IMR-90 (cell line): ENCODE results near the gene METTL23. TPM values are rescaled to one million over a fixed set of nuclear protein-coding genes. Genes with fewer than 3 reads are reported as not detected.

ENCODE experiments used
- ATAC-seq: fragments of 200-7000 bp; cut with Tn5 transposase; 2 replicates; pipeline ENCODE4 v1.9.1; 2020; ENCODE audit warnings: low read depth, mild to moderate bottlenecking, moderate library complexity
- BruUV-seq: library from RNA; stranded (reverse); fragments of 400-500 nt; replicated peaks from 2 replicates; lab custom pipeline; 2021; lab: Mats Ljungman, UMichigan
- CTCF ChIA-PET: fragments of 300-600 bp; formaldehyde crosslinking; extraction: SDS; loops from one replicate; lab custom pipeline; 2021; ENCODE audit warnings: antibody characterized with exemption; lab: Yijun Ruan, JAX
- POLR2A ChIA-PET: fragments of 300-600 bp; sonication (Branson Sonifier 250); formaldehyde crosslinking; loops from one replicate; lab custom pipeline; 2022; ENCODE audit warnings: antibody characterized with exemption; ENCODE audit not compliant: unreplicated experiment; lab: Charles Lee
- DNase-seq: peaks from one replicate; pipeline ENCODE4 v3.0.0; 2013
- H2AFZ ChIP-seq: replicated peaks from 2 replicates; pipeline ENCODE3; 2013; ENCODE audit warnings: low read length, mild to moderate bottlenecking; ENCODE audit not compliant: poor library complexity
- H2AK5ac ChIP-seq: 2 replicates; pipeline ENCODE4 v1.6.1; 2013; ENCODE audit warnings: low read depth, low read length, inconsistent platforms
- H2AK9ac ChIP-seq: replicated peaks from 2 replicates; pipeline ENCODE3; 2013; ENCODE audit warnings: mild to moderate bottlenecking, low read depth, low read length, moderate library complexity; ENCODE audit not compliant: poor library complexity
- H2BK120ac ChIP-seq: 2 replicates; pipeline ENCODE4 v1.6.1; 2013; ENCODE audit warnings: low read depth, low read length, inconsistent platforms
- H2BK15ac ChIP-seq: 3 replicates; pipeline ENCODE4 v1.6.1; 2013; ENCODE audit warnings: low read depth, low read length, inconsistent platforms
- H2BK20ac ChIP-seq: 2 replicates; pipeline ENCODE4 v1.6.1; 2013; ENCODE audit warnings: low read depth, mild to moderate bottlenecking, inconsistent platforms, low read length, moderate library complexity
- H2BK5ac ChIP-seq: 2 replicates; pipeline ENCODE4 v1.6.1; 2013; ENCODE audit warnings: mild to moderate bottlenecking, low read depth, low read length, inconsistent platforms; ENCODE audit not compliant: poor library complexity, severe bottlenecking
- H3K14ac ChIP-seq: replicated peaks from 2 replicates; pipeline ENCODE4 v1.6.1; 2013; ENCODE audit warnings: low read depth, low read length, inconsistent platforms
- H3K18ac ChIP-seq: 2 replicates; pipeline ENCODE4 v1.6.1; 2013; ENCODE audit warnings: low read depth, low read length, control low read depth
- H3K23ac ChIP-seq: 2 replicates; pipeline ENCODE4 v1.6.1; 2013; ENCODE audit warnings: low read depth, low read length, inconsistent platforms
- H3K27ac ChIP-seq: 2 replicates; pipeline ENCODE4 v1.5.1; 2013; ENCODE audit warnings: mild to moderate bottlenecking, control low read depth, low read length; ENCODE audit not compliant: insufficient read depth
- H3K27me3 ChIP-seq: 2 replicates; pipeline ENCODE4 v1.6.1; 2013; ENCODE audit warnings: low read length; ENCODE audit not compliant: control insufficient read depth, insufficient read depth
- H3K36me3 ChIP-seq: 2 replicates; pipeline ENCODE4 v1.6.1; 2013; ENCODE audit warnings: low read length, mixed read lengths; ENCODE audit not compliant: control insufficient read depth, insufficient read depth
- H3K4ac ChIP-seq: 2 replicates; pipeline ENCODE4 v1.6.1; 2013; ENCODE audit warnings: low read depth, low read length, inconsistent platforms
- H3K4me1 ChIP-seq: 2 replicates; pipeline ENCODE4 v1.6.1; 2013; ENCODE audit warnings: low read length, mixed read lengths; ENCODE audit not compliant: control insufficient read depth, insufficient read depth
- H3K4me2 ChIP-seq: 2 replicates; pipeline ENCODE4 v1.6.1; 2013; ENCODE audit warnings: low read depth, mild to moderate bottlenecking, control low read depth, low read length, moderate library complexity
- H3K4me3 ChIP-seq: 2 replicates; pipeline ENCODE4 v1.5.1; 2013; ENCODE audit warnings: low read depth, mild to moderate bottlenecking, control low read depth, low read length, moderate library complexity; ENCODE audit not compliant: insufficient read depth
- H3K56ac ChIP-seq: 2 replicates; pipeline ENCODE4 v1.6.1; 2013; ENCODE audit warnings: low read length, inconsistent platforms; ENCODE audit not compliant: insufficient read depth; ENCODE audit errors: extremely low read depth
- H3K79me1 ChIP-seq, 2 experiments: 2 replicates each; pipeline ENCODE4 v1.6.1; 2013; ENCODE audit warnings: low read length in 2 of 2, inconsistent platforms in 1 of 2, low read depth in 1 of 2
- H3K9ac ChIP-seq: 2 replicates; pipeline ENCODE4 v1.6.1; 2013; ENCODE audit warnings: low read depth, low read length, control low read depth
- H3K9me1 ChIP-seq: 2 replicates; pipeline ENCODE4 v1.6.1; 2013; ENCODE audit warnings: low read length, inconsistent platforms; ENCODE audit not compliant: insufficient read depth
- H3K9me3 ChIP-seq: 2 replicates; pipeline ENCODE4 v1.6.1; 2013; ENCODE audit warnings: low read length; ENCODE audit not compliant: control insufficient read depth, insufficient read depth
- H4K20me1 ChIP-seq: 2 replicates; pipeline ENCODE4 v1.6.1; 2013; ENCODE audit warnings: low read length, inconsistent platforms; ENCODE audit not compliant: insufficient read depth
- H4K5ac ChIP-seq: 2 replicates; pipeline ENCODE4 v1.6.1; 2013; ENCODE audit warnings: mild to moderate bottlenecking, low read depth, low read length, control low read depth
- H4K8ac ChIP-seq, 2 experiments: 2 replicates each; pipeline ENCODE4 v1.6.1; 2013; ENCODE audit warnings: low read depth in 2 of 2, low read length in 2 of 2, control low read depth in 1 of 2, inconsistent platforms in 1 of 2
- H4K91ac ChIP-seq: 2 replicates; pipeline ENCODE4 v1.6.1; 2013; ENCODE audit warnings: low read depth, low read length, inconsistent platforms; ENCODE audit not compliant: insufficient read depth
- MAZ ChIP-seq: IDR thresholded peaks from 2 replicates; pipeline ENCODE4 v1.6.1; 2012; ENCODE audit warnings: low read depth, mild to moderate bottlenecking, low read length, improper control_type of control experiment, moderate library complexity, borderline replicate concordance
- MXI1 ChIP-seq: IDR thresholded peaks from 2 replicates; pipeline ENCODE4 v1.6.1; 2012; ENCODE audit warnings: low read depth, mild to moderate bottlenecking, low read length, moderate library complexity, borderline replicate concordance
- POLR2A ChIP-seq: IDR thresholded peaks from 2 replicates; pipeline ENCODE4 v1.6.1; 2012; ENCODE audit warnings: mild to moderate bottlenecking, low read depth, low read length
- RAD21 ChIP-seq: IDR thresholded peaks from 2 replicates; pipeline ENCODE4 v1.6.1; 2012; ENCODE audit warnings: low read length, improper control_type of control experiment
- RCOR1 ChIP-seq: IDR thresholded peaks from 2 replicates; pipeline ENCODE4 v1.6.1; 2012; ENCODE audit warnings: mild to moderate bottlenecking, low read length, improper control_type of control experiment; ENCODE audit not compliant: insufficient replicate concordance
- SMC3 ChIP-seq: fragments of 150-350 bp; IDR thresholded peaks from 2 replicates; pipeline ENCODE4 v1.6.1; 2016; ENCODE audit warnings: low read depth, mild to moderate bottlenecking, antibody characterized with exemption, low read length, moderate library complexity
- WGBS, 2 experiments: methylation state at CpG; one replicate each; pipeline versions ENCODE4 v1.1.5 to v1.1.7; 2013; ENCODE audit warnings: missing lambda C conversion rate in 2 of 2; ENCODE audit not compliant: insufficient read length in 1 of 2; ENCODE audit errors: extremely low coverage in 2 of 2; 5-methylcytosine and 5-hydroxymethylcytosine counted together
- dilution Hi-C: fragments of 300-500 bp; cut with HindIII; formaldehyde crosslinking; loops from one replicate; pipeline ENCODE4 v1.14.3; 2018; ENCODE audit warnings: low sequenced_read_pairs; ENCODE audit not compliant: unreplicated experiment
- in situ Hi-C: fragments of 300-500 bp; cut with MboI; formaldehyde crosslinking; loops from 3 replicates; pipeline ENCODE4 v1.14.3; 2019; ENCODE audit warnings: low sequenced_read_pairs, inconsistent platforms, mixed read lengths
- intact Hi-C: fragments of 100-400 bp; cut with micrococcal nuclease; formaldehyde crosslinking; loops from 2 replicates; pipeline ENCODE4 v1.10.0; 2022
- polyA plus RNA-seq, 3 experiments: library from polyadenylated mRNA; depleted of rRNA; stranded (reverse); fragments of >200 nt; gene quantifications; 2 replicates each; pipeline ENCODE4 v1.2.3, GENCODE V29; 2012; ENCODE audit warnings: low replicate concordance in 1 of 3
- total RNA-seq: library from RNA; depleted of rRNA; stranded (reverse); fragments of >200 nt; gene quantifications from 2 replicates; pipeline ENCODE4 v1.2.3, GENCODE V29; 2012
- TF ChIP-seq, protein P1 (sequence below): conservative IDR thresholded peaks from 2 replicates; pipeline ENCODE4 v1.5.1; 2012; ENCODE audit warnings: mild to moderate bottlenecking, low read depth, low read length, improper control_type of control experiment

Gene METTL23
- total and polyA plus RNA-seq, 2 of the 4 experiments (the other 2 are of a cell fraction): 18.8 to 32.1 TPM

DNA sequence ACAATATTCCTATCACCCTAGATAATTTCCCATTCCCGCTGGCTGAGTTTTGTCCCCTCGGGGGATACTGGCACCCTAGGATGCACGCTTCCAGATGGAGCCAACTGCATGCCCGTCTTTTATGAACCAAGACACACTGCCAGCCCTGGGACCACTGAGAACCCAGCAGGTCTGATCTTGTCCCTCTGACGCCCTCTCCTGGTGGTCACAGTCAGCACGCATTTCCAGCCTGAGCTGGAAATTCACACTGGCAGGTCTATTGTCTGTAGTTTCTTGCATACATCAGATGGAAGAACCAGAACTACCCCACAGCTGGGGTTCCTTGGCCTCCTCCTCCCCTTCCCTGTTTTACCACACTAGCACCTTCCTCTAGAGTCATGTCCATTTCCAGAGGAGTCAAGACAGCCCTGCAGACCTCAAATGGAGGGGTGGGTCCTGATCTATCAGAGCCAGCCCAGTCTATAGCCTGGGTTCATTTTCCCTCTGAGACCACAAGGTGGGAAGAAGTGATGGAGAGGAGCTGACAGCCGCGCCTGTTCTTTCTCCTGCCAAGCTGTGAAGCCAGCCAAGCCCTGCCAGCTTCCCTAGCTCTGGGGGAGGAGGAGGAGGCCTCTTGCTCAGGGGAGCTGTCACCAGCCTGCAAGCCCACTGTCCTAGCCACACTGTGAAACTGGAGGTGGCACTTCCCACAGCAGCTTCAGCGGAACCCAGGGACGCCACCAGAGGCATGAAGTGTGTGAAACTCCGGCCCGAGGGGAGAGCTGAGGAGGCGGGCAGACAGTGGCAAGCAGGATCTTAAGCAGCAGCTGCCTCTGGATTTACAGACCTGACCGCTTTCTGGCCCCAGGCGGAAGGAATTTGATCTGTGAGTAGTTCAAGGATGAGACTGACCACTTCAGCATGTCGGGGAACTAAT is 45.2 kb upstream of the METTL23 start:
- 71% methylated on average over 10 of the region's 16 CpGs; no CpG with 5 or more reads in 1 of the 2 experiments for WGBS, 2 experiments
- Histone ChIP-seq H4K91ac (no peak overlapping the region), H3K4me3 (no peak overlapping the region), H2BK120ac (no peak overlapping the region), H3K9ac (no peak overlapping the region), H3K4me2 (no peak overlapping the region), H3K27me3 (no peaks in the 10 kb centered on the region), H4K5ac (no peak overlapping the region), H3K18ac (no peak overlapping the region), H3K14ac (no peak overlapping the region), H2AK9ac (peak overlapping the region; percentile 77), H2AFZ (no peak overlapping the region), H2BK15ac (no peak overlapping the region), H2AK5ac (no peak overlapping the region), H4K20me1 (peaks cover 27% of the 10 kb centered on the region), H3K23ac (no peak overlapping the region), H3K36me3 (peaks cover 60% of the 10 kb centered on the region), H2BK5ac (no peak overlapping the region), H2BK20ac (no peak overlapping the region), H3K56ac (no peak overlapping the region), H4K8ac (no peak overlapping the region), H3K9me1 (no peaks in the 10 kb centered on the region), H3K27ac (no peak overlapping the region), H3K4ac (no peak overlapping the region; the same call in 1 of the 2 replicates), H3K79me1 (peaks cover 0 to 53% of the 10 kb centered on the region in 2 experiments; a peak in 3 of 4 replicates), H3K4me1 (peaks cover 7% of the 10 kb centered on the region), H3K9me3 (no peaks in the 10 kb centered on the region)
- DNase-seq: peak; percentile 63
- CTCF ChIA-PET: interaction anchor here (0.6 to 1.8 kb wide), 5 partner anchors 10 to 159 kb away, joined by 3 to 6 read pairs (median 4); no protein-coding TSS in a partner anchor
- dilution Hi-C loops (no loop called here), intact Hi-C loops (loop anchor here (2.0 to 10.0 kb wide), 3 partner anchors 159 to 1923 kb away; no protein-coding TSS in a partner anchor), in situ Hi-C loops (no loop called here)
- POLR2A ChIA-PET: no interaction called here
- BruUV-seq: no TSS peak
- TF ChIP-seq MAZ (peak; percentile 22; the same call in 1 of the 2 replicates), RAD21 (peak; percentile 79), MXI1 (no peak), POLR2A (peak; percentile 23; the same call in 1 of the 2 replicates), SMC3 (peak; percentile 71), RCOR1 (no peak)
- TF ChIP-seq, protein P1, sequence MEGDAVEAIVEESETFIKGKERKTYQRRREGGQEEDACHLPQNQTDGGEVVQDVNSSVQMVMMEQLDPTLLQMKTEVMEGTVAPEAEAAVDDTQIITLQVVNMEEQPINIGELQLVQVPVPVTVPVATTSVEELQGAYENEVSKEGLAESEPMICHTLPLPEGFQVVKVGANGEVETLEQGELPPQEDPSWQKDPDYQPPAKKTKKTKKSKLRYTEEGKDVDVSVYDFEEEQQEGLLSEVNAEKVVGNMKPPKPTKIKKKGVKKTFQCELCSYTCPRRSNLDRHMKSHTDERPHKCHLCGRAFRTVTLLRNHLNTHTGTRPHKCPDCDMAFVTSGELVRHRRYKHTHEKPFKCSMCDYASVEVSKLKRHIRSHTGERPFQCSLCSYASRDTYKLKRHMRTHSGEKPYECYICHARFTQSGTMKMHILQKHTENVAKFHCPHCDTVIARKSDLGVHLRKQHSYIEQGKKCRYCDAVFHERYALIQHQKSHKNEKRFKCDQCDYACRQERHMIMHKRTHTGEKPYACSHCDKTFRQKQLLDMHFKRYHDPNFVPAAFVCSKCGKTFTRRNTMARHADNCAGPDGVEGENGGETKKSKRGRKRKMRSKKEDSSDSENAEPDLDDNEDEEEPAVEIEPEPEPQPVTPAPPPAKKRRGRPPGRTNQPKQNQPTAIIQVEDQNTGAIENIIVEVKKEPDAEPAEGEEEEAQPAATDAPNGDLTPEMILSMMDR: peak; percentile 78
- ATAC-seq: peak; percentile 78
